LNCaP clone FGC (cell line): ENCODE results near the gene OR52N5.

Experiments used
- DNase-seq: peaks from one replicate; pipeline ENCODE4 v3.0.0-alpha.2; 2011; ENCODE audit warnings: low read depth
- H3K4me3 ChIP-seq: 2 replicates; pipeline ENCODE4 v1.5.1; 2011; ENCODE audit warnings: mild to moderate bottlenecking, low read depth, low read length, control low read depth
- CTCF ChIP-seq: IDR thresholded peaks from 2 replicates; pipeline ENCODE4 v1.5.1; 2012; ENCODE audit warnings: mild to moderate bottlenecking; ENCODE audit not compliant: control insufficient read depth, insufficient read depth; ENCODE audit errors: extremely low read depth

Gene OR52N5

DNA sequence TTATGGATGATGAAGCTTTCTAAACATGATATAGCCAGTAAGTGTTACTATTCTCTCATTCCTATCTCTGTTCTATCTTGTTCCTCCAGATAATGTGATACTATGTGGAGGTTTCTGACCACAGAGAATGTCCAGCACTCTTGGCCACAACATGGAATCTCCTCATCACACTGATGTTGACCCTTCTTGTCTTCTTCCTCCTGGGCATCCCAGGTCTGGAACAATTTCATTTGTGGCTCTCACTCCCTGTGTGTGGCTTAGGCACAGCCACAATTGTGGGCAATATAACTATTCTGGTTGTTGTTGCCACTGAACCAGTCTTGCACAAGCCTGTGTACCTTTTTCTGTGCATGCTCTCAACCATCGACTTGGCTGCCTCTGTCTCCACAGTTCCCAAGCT, 56.8 kb downstream of the OR52N5 start:
- no peak for TF ChIP-seq CTCF
- no peak overlapping the region for H3K4me3 ChIP-seq
- DNase-seq = no peak
